IPS-18a (cell line): Measurements from ENCODE around the gene DHRS3.
"Not testable (repeated sequence)": the region's sequence is repeated elsewhere in the genome, so short reads cannot be mapped to it uniquely, and the experiment has no call there.

ENCODE experiments used
- H3K27ac ChIP-seq: one replicate; pipeline ENCODE4 v1.5.1; 2013; ENCODE audit warnings: low read length
- H3K27me3 ChIP-seq: one replicate; pipeline ENCODE4 v1.6.1; 2013; ENCODE audit warnings: mild to moderate bottlenecking, low read length; ENCODE audit not compliant: control insufficient read depth, insufficient read depth
- H3K36me3 ChIP-seq: one replicate; pipeline ENCODE4 v1.6.1; 2013; ENCODE audit warnings: low read depth, low read length; ENCODE audit not compliant: control insufficient read depth
- H3K4me1 ChIP-seq: one replicate; pipeline ENCODE4 v1.6.1; 2013; ENCODE audit warnings: low read depth, low read length; ENCODE audit not compliant: control insufficient read depth
- H3K4me3 ChIP-seq: one replicate; pipeline ENCODE4 v1.5.1; 2013; ENCODE audit warnings: low read length
- H3K9ac ChIP-seq: one replicate; pipeline ENCODE4 v1.6.1; 2013; ENCODE audit warnings: mild to moderate bottlenecking, low read length, moderate library complexity
- H3K9me3 ChIP-seq: one replicate; pipeline ENCODE4 v1.6.1; 2013; ENCODE audit warnings: low read depth, low read length; ENCODE audit not compliant: control insufficient read depth

DHRS3 gene

GRCh38 chr1:12536023-12536639, 81.9 kb downstream of the DHRS3 start:
- no peak overlapping the region for H3K9ac ChIP-seq
- H3K4me1 ChIP-seq = peaks cover 8% of the 10 kb centered on the region
- H3K36me3 ChIP-seq = no peaks in the 10 kb centered on the region
- no peaks in the 10 kb centered on the region for H3K9me3 ChIP-seq
- H3K27me3 ChIP-seq = no peaks in the 10 kb centered on the region
- no peak overlapping the region for H3K4me3 ChIP-seq
- no peak overlapping the region for H3K27ac ChIP-seq

- Histone ChIP-seq H3K36me3 (no peaks in the 10 kb centered on the region), H3K4me1 (no peaks in the 10 kb centered on the region), H3K4me3 (no peak overlapping the region), H3K27me3 (no peaks in the 10 kb centered on the region), H3K9me3 (no peaks in the 10 kb centered on the region), H3K27ac (no peak overlapping the region), H3K9ac (no peak overlapping the region)
Observed at GRCh38 chr1:12532405-12533315, 85.3 kb downstream of the DHRS3 start.

- H3K4me3 ChIP-seq = no peak overlapping the region
- no peaks in the 10 kb centered on the region for H3K4me1 ChIP-seq
- H3K27me3 ChIP-seq = no peaks in the 10 kb centered on the region
- H3K27ac ChIP-seq = no peak overlapping the region
- no peaks in the 10 kb centered on the region for H3K9me3 ChIP-seq
- H3K9ac ChIP-seq = no peak overlapping the region
- H3K36me3 ChIP-seq = no peaks in the 10 kb centered on the region
Observed at GRCh38 chr1:12531179-12531499, 86.9 kb downstream of the DHRS3 start.

GRCh38 chr1:12530462-12531178, 87.4 kb downstream of the DHRS3 start:
- H3K4me3 ChIP-seq = no peak overlapping the region
- H3K4me1 ChIP-seq = no peaks in the 10 kb centered on the region
- no peak overlapping the region for H3K9ac ChIP-seq
- H3K36me3 ChIP-seq = no peaks in the 10 kb centered on the region
- H3K27me3 ChIP-seq = no peaks in the 10 kb centered on the region
- H3K9me3 ChIP-seq = no peaks in the 10 kb centered on the region
- no peak overlapping the region for H3K27ac ChIP-seq

DNA sequence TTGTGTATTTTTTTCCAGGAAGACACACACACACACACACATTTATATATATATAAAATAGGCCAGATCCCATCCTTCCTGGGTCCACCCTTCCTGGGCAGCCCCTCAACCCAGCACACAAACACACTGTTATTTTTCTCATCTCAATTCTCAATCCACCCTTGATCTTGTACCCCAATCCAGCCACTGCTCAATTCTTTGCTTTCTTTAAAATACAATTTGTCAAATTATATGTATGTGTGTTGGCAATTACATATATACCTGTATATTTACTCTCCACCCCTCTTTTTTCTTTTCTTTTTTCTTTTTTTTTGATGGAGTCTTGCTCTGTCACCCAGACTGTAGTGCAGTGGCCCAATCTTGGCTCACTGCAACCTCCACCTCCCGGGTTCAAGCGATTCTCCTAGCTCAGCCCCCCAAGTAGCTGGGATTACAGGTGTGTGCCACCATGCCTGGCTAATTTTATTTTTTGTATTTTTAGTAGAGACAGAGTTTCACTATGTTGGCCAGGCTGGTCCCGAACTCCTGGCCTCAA, 88.3 kb downstream of the DHRS3 start:
- Histone ChIP-seq H3K9me3 (no peaks in the 10 kb centered on the region), H3K4me1 (no peaks in the 10 kb centered on the region), H3K27me3 (no peaks in the 10 kb centered on the region), H3K36me3 (no peaks in the 10 kb centered on the region), H3K9ac (no peak overlapping the region), H3K4me3 (no peak overlapping the region), H3K27ac (no peak overlapping the region)

DNA sequence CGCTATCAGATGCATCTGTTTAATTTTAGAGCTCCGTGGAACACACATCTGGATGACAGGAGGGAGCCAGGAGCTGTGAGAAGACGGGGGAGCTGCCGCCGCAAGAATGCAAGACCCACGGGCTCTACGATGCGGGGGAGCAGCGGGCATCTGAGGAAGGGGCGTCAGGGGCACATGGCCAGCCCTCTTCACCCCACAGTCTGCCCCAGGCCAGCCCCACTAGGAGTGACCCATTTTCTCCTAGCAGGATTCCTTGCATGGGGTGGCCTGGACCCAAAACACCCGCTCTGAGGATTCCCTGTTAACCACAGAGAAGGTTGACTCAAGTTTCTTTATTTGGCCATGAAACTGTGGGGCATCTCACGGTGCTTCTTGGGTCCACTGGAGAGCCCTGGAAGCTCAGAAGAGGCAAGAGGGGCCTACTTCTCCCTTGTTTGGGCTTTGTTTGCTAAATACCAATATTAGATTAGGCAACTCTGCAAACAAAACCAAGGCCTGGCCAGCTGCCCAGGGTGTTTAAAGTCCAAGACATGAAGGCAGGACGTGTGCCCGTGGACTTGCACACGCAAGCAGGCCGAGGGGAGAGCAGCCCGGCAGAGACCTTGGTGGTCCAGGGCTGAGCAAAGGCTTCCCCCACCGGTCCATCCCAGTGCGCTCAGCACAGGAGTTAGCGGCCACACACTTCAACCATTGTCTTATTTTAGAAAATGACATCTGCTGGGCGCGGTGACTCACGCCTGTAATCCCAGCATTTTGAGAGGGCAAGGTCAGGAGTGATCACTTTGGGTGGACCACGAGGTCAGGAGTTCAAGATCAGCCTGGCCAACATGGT, 89.8 kb downstream of the DHRS3 start:
- Histone ChIP-seq H3K27me3 (no peaks in the 10 kb centered on the region), H3K4me1 (no peaks in the 10 kb centered on the region), H3K27ac (no peak overlapping the region), H3K9me3 (no peaks in the 10 kb centered on the region), H3K4me3 (no peak overlapping the region), H3K9ac (no peak overlapping the region), H3K36me3 (no peaks in the 10 kb centered on the region)

DNA sequence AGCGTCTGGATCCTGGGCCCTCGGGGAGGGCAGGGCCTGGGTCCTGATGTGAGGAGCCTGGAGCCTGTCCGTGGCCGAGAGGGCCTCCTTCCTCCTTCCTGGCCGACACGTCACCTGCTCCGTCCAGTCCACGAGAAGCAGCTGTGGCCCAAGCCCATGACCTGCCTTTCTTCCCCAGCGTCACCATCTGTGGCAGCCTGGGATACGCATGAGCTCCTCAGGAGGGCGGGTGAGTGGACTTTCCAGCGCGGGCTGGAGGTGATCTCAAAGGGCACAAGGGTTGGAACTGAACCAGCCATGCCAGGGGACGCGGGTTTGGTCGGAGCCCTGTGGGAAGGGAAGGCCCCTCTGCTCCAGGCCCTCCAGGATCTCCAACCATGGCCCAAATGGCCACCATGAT, 90.4 kb downstream of the DHRS3 start:
- no peak overlapping the region for H3K27ac ChIP-seq
- H3K9ac ChIP-seq = no peak overlapping the region
- H3K36me3 ChIP-seq = no peaks in the 10 kb centered on the region
- no peaks in the 10 kb centered on the region for H3K4me1 ChIP-seq
- no peaks in the 10 kb centered on the region for H3K27me3 ChIP-seq
- H3K9me3 ChIP-seq = no peaks in the 10 kb centered on the region
- no peak overlapping the region for H3K4me3 ChIP-seq

DNA sequence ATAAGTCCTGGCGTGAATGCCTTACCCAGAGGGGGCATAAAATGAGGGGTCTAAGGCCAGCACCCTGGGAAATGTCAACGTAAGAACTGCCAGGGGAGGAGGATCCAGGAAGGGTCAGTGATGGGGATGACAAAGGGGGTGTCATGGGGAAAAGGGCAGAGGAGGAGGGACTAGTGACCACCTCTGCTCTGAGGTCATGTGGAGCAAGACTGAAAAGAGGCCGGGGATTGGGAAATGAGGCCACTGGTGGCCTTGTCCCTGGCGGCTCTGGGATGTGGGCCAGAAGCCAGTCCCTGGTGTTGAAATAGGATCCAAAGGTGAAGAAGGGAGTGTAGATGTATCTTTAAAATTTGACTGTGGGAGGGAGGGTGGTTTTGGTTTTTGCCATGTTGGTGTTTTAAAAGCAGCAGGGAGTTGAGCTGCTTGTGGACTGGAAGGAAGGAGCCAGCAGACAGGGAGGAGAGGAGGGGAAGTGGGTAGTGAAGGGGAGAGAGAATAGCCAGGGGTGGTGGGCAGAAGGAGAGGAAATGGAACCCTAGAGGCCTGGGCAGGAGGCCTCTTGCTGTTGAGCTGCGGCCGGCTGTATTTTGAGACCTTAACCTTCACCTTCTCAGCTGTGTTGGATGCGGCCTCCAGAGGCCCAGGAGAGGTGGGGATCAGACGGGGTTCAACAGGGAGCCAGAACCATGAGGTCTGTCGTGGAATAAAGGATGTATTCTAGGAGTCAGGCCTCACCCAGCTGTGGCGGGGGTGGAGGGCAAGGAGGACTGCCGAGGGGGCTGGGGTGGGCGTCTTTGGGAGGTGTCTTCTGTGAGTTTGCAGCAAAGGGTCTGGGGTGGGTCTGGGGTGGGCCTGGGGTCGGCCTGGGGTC, 92.5 kb downstream of the DHRS3 start:
- no peaks in the 10 kb centered on the region for H3K36me3 ChIP-seq
- no peaks in the 10 kb centered on the region for H3K9me3 ChIP-seq
- H3K27ac ChIP-seq = no peak overlapping the region
- no peak overlapping the region for H3K9ac ChIP-seq
- no peaks in the 10 kb centered on the region for H3K27me3 ChIP-seq
- no peaks in the 10 kb centered on the region for H3K4me1 ChIP-seq
- no peak overlapping the region for H3K4me3 ChIP-seq

GRCh38 chr1:12524266-12524665, 93.7 kb downstream of the DHRS3 start:
- Histone ChIP-seq H3K27me3 (no peaks in the 10 kb centered on the region), H3K27ac (no peak overlapping the region), H3K4me1 (no peaks in the 10 kb centered on the region), H3K9ac (no peak overlapping the region), H3K9me3 (no peaks in the 10 kb centered on the region), H3K36me3 (no peaks in the 10 kb centered on the region), H3K4me3 (no peak overlapping the region)

- not testable (repeated sequence) for H3K9me3 ChIP-seq, H3K9ac ChIP-seq, H3K27ac ChIP-seq
Observed at GRCh38 chr1:12522780-12523179, 95.2 kb downstream of the DHRS3 start.

More at GRCh38 chr1:12522780-12523179, 95.2 kb downstream of the DHRS3 start:
- H3K4me1 ChIP-seq, H3K27me3 ChIP-seq, H3K36me3 ChIP-seq, H3K4me3 ChIP-seq: not testable (repeated sequence)
